ENCODE measurements around the gene RABGAP1L. TPM values are rescaled to one million over a fixed set of nuclear protein-coding genes. Genes with fewer than 3 reads are reported as not detected.

The RABGAP1L gene
- total and polyA plus RNA-seq, 4 donors = 33.7 to 128 (median 62.1) TPM

DNA sequence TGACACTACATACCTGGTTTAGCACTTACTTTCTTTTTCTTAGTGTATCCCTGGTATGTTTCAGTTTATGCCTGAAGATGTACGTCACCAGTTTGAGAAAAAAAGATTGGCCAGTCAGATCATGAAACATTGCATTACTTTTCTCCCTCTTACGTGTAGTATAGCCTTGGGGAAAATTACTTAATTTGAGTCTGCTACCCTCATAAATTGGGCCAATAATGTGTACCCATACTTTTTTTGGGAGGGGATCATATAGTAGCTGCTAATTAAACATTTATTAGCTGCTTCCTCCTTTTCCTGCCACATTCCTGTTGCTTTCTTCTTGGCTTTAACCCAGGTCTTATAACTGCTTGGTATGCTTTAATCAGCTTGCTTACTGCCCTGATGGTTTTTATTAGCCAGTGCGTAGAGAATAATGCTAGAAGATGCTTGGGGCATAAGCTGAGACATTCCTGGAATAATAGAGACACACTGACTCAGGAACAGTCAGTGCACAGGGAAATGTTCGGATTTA, 32.1 kb downstream of the RABGAP1L start:
- no peaks in the 10 kb centered on the region for H3K27me3 ChIP-seq (ENCODE audit: control insufficient read depth, insufficient read depth, low read length)
- H3K4me3 ChIP-seq (ENCODE audit: low read depth, low read length) = no peak overlapping the region
- no peaks in the 10 kb centered on the region for H3K4me1 ChIP-seq (ENCODE audit: control insufficient read depth, insufficient read depth, low read length)
- H3K36me3 ChIP-seq (ENCODE audit: control insufficient read depth, insufficient read depth, low read length) = no peaks in the 10 kb centered on the region
- peaks cover 6% of the 10 kb centered on the region for H3K9me3 ChIP-seq (ENCODE audit: control insufficient read depth, insufficient read depth, low read length)
- H3K27ac ChIP-seq (ENCODE audit: low read depth, low read length) = no peak overlapping the region
- DNase-seq (ENCODE audit: low read depth in 4 of 6, low spot score in 6 of 6) = peak in 1 of 6 donors; percentile 12
- 60% methylated on average over 1 of the region's 4 CpGs for WGBS (ENCODE audit: insufficient coverage)

DNA sequence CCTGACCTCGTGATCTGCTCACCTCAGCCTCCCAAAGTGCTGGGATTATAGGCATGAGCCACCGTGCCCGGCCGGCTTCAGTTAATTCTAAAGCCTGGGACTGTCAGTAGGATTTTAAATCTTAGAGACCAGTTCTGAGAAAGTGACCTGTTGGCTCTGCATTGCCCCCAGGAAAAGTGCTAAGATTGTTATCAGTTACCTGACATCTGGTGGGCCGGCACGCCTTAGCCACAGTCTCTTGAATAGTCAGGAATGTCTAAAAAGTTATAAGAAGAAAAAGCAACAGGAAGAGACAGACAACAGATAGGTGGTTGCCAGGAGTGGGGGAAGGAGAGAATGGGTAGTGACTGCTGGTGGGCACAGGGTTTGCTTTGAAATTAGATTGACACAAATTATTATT, 35.1 kb downstream of the RABGAP1L start:
- no peaks in the 10 kb centered on the region for H3K27me3 ChIP-seq (ENCODE audit: control insufficient read depth, insufficient read depth, low read length)
- H3K4me3 ChIP-seq (ENCODE audit: low read depth, low read length) = no peak overlapping the region
- no peaks in the 10 kb centered on the region for H3K36me3 ChIP-seq (ENCODE audit: control insufficient read depth, insufficient read depth, low read length)
- no peak for DNase-seq (ENCODE audit: low read depth in 4 of 6, low spot score in 6 of 6)
- WGBS (ENCODE audit: insufficient coverage) = 93% methylated on average over 5 of the region's 6 CpGs
- H3K4me1 ChIP-seq (ENCODE audit: control insufficient read depth, insufficient read depth, low read length) = no peaks in the 10 kb centered on the region
- no peaks in the 10 kb centered on the region for H3K9me3 ChIP-seq (ENCODE audit: control insufficient read depth, insufficient read depth, low read length)
- H3K27ac ChIP-seq (ENCODE audit: low read depth, low read length) = no peak overlapping the region

DNA sequence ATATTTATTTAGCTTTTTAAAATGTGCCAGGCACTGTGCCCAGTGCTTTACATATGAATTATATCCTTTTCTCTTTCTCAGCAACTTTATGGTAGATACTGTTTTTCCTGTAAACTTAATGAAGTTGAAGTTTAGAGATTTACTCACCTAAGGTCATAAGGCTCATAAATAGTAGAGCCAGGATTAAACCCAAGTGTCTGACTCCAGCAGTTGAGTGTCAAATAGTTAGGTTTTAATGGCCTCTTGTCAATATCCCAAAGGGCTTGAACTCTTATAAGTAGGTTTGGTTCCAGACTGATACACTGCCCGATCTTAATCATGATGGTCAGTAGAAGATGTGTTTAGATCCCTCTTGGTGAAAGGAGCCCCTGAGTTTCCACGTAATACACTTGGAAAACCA, 37.8 kb downstream of the RABGAP1L start:
- Histone ChIP-seq H3K36me3 (ENCODE audit: control insufficient read depth, insufficient read depth, low read length) (no peaks in the 10 kb centered on the region), H3K4me1 (ENCODE audit: control insufficient read depth, insufficient read depth, low read length) (no peaks in the 10 kb centered on the region), H3K9me3 (ENCODE audit: control insufficient read depth, insufficient read depth, low read length) (no peaks in the 10 kb centered on the region), H3K4me3 (ENCODE audit: low read depth, low read length) (no peak overlapping the region), H3K27me3 (ENCODE audit: control insufficient read depth, insufficient read depth, low read length) (no peaks in the 10 kb centered on the region), H3K27ac (ENCODE audit: low read depth, low read length) (no peak overlapping the region)
- WGBS (ENCODE audit: insufficient coverage) = 100% methylated on average over 1 of the region's 2 CpGs
- DNase-seq (ENCODE audit: low read depth in 4 of 6, low spot score in 6 of 6) = no peak

DNA sequence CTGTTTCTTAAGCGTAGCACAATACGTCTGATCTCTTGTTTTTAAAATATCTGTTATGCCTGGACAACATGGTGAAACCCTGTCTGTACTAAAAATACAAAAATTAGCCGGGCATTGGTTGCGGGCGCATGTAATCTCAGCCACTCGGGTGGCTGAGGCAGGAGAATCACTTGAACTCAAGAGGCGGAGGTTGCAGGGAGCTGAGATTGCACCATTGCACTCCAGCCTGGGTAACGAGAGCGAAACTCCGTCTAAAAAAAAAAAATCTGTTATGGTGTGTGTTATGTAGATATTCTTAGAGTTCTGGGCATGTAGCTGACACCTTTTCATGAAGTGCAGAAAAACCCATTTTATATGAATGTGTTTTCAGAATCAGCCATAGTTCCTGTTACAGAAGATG, 38.2 kb downstream of the RABGAP1L start:
- Histone ChIP-seq H3K4me1 (ENCODE audit: control insufficient read depth, insufficient read depth, low read length) (no peaks in the 10 kb centered on the region), H3K27me3 (ENCODE audit: control insufficient read depth, insufficient read depth, low read length) (no peaks in the 10 kb centered on the region), H3K4me3 (ENCODE audit: low read depth, low read length) (no peak overlapping the region), H3K9me3 (ENCODE audit: control insufficient read depth, insufficient read depth, low read length) (no peaks in the 10 kb centered on the region), H3K27ac (ENCODE audit: low read depth, low read length) (no peak overlapping the region), H3K36me3 (ENCODE audit: control insufficient read depth, insufficient read depth, low read length) (no peaks in the 10 kb centered on the region)
- 97% methylated on average over 9 of the region's 10 CpGs for WGBS (ENCODE audit: insufficient coverage)
- DNase-seq (ENCODE audit: low read depth in 4 of 6, low spot score in 6 of 6) = no peak

DNA sequence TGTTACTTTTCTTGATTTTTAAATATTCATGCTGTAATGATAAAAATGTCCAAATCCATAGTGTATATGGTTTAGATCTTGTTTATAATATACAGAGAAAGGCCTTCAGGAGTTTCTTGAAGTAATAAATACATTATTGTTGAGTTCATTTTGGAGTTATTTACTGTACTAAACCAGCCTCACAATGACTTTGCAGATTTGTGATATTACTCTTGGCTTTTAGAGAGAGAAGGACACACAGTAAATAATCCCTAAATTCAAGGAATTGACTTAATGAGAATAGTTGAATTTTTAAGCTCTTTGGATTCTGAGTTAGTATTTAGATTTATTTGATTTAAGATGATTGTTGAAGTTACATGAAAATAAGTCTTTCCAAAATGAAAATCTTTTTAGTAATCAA, 38.9 kb downstream of the RABGAP1L start:
- no peak overlapping the region for H3K4me3 ChIP-seq (ENCODE audit: low read depth, low read length)
- no peaks in the 10 kb centered on the region for H3K4me1 ChIP-seq (ENCODE audit: control insufficient read depth, insufficient read depth, low read length)
- H3K36me3 ChIP-seq (ENCODE audit: control insufficient read depth, insufficient read depth, low read length) = no peaks in the 10 kb centered on the region
- H3K27me3 ChIP-seq (ENCODE audit: control insufficient read depth, insufficient read depth, low read length) = no peaks in the 10 kb centered on the region
- peaks cover 2% of the 10 kb centered on the region for H3K9me3 ChIP-seq (ENCODE audit: control insufficient read depth, insufficient read depth, low read length)
- no peak for DNase-seq (ENCODE audit: low read depth in 4 of 6, low spot score in 6 of 6)
- H3K27ac ChIP-seq (ENCODE audit: low read depth, low read length) = no peak overlapping the region

GRCh38 chr1:174200746-174201145, 41.4 kb downstream of the RABGAP1L start:
- H3K4me1 ChIP-seq (ENCODE audit: control insufficient read depth, insufficient read depth, low read length) = no peaks in the 10 kb centered on the region
- WGBS (ENCODE audit: insufficient coverage) = 100% methylated on average over 1 of the region's 4 CpGs

DNA sequence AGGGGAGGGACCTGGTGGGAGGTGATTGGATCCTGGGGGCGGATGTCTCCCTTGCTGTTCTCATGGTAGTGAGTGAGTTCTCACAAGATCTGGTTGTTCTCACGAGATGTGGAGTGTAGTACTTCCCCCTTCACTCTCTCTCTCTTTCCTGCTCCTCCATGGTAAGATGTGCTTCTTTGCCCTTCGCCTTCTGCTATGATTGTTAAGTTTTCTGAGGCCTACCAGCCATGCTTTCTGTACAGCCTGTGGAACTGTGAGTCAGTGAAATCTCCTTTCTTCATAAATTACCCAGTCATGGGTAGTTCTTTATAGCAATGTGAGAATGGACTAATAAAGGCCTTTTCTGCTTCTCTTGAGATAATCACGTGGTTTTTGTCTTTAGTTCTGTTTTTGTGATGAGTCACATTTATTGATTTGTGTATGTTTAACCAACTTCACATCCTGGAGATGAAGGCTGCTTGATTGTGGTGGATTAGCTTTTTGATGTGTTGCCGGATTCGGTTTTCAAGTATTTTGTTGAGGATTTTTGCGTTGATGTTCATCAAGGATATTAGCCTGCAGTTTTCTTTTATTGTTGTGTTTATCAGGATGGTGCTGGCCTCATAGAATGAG, 45.5 kb downstream of the RABGAP1L start:
- Histone ChIP-seq H3K4me1 (ENCODE audit: control insufficient read depth, insufficient read depth, low read length) (no peaks in the 10 kb centered on the region), H3K36me3 (ENCODE audit: control insufficient read depth, insufficient read depth, low read length) (no peaks in the 10 kb centered on the region), H3K27ac (ENCODE audit: low read depth, low read length) (no peak overlapping the region), H3K4me3 (ENCODE audit: low read depth, low read length) (no peak overlapping the region), H3K9me3 (ENCODE audit: control insufficient read depth, insufficient read depth, low read length) (peaks cover 4% of the 10 kb centered on the region), H3K27me3 (ENCODE audit: control insufficient read depth, insufficient read depth, low read length) (no peaks in the 10 kb centered on the region)
- 90% methylated on average over 3 of the region's 7 CpGs for WGBS (ENCODE audit: insufficient coverage)
- DNase-seq (ENCODE audit: low read depth in 4 of 6, low spot score in 6 of 6) = no peak

More at GRCh38 chr1:174200746-174201145, 41.4 kb downstream of the RABGAP1L start:
- no peak overlapping the region for H3K27ac ChIP-seq (ENCODE audit: low read depth, low read length)
- H3K4me3 ChIP-seq (ENCODE audit: low read depth, low read length) = no peak overlapping the region
- H3K9me3 ChIP-seq (ENCODE audit: control insufficient read depth, insufficient read depth, low read length) = peaks cover 2% of the 10 kb centered on the region
- DNase-seq (ENCODE audit: low read depth in 4 of 6, low spot score in 6 of 6) = no peak
- H3K36me3 ChIP-seq (ENCODE audit: control insufficient read depth, insufficient read depth, low read length) = no peaks in the 10 kb centered on the region
- H3K27me3 ChIP-seq (ENCODE audit: control insufficient read depth, insufficient read depth, low read length) = no peaks in the 10 kb centered on the region

- Histone ChIP-seq H3K4me3 (ENCODE audit: low read depth, low read length) (no peak overlapping the region), H3K4me1 (ENCODE audit: control insufficient read depth, insufficient read depth, low read length) (no peaks in the 10 kb centered on the region), H3K27ac (ENCODE audit: low read depth, low read length) (no peak overlapping the region), H3K27me3 (ENCODE audit: control insufficient read depth, insufficient read depth, low read length) (no peaks in the 10 kb centered on the region), H3K36me3 (ENCODE audit: control insufficient read depth, insufficient read depth, low read length) (no peaks in the 10 kb centered on the region), H3K9me3 (ENCODE audit: control insufficient read depth, insufficient read depth, low read length) (peaks cover 11% of the 10 kb centered on the region)
- 79% methylated on average over 3 of the region's 5 CpGs for WGBS (ENCODE audit: insufficient coverage)
- DNase-seq (ENCODE audit: low read depth in 4 of 6, low spot score in 6 of 6) = no peak
These were observed 47.0 kb downstream of the RABGAP1L start for GRCh38 chr1:174206148-174206836.

GRCh38 chr1:174209347-174210187, 50.2 kb downstream of the RABGAP1L start:
- Histone ChIP-seq H3K36me3 (ENCODE audit: control insufficient read depth, insufficient read depth, low read length) (no peaks in the 10 kb centered on the region), H3K27me3 (ENCODE audit: control insufficient read depth, insufficient read depth, low read length) (no peaks in the 10 kb centered on the region), H3K4me1 (ENCODE audit: control insufficient read depth, insufficient read depth, low read length) (no peaks in the 10 kb centered on the region), H3K27ac (ENCODE audit: low read depth, low read length) (no peak overlapping the region), H3K9me3 (ENCODE audit: control insufficient read depth, insufficient read depth, low read length) (peaks cover 14% of the 10 kb centered on the region), H3K4me3 (ENCODE audit: low read depth, low read length) (no peak overlapping the region)
- DNase-seq (ENCODE audit: low read depth in 4 of 6, low spot score in 6 of 6) = no peak
- 96% methylated on average over 5 of the region's 5 CpGs for whole genome bisulfite sequencing (ENCODE audit: insufficient coverage)
